GM12878 (cell line): ENCODE measurements around the gene TNFAIP8L1. TPM values are rescaled to one million over a fixed set of nuclear protein-coding genes. Genes with fewer than 3 reads are reported as not detected.

Experiments
- ATAC-seq: fragments of 200-7000 bp; cut with Tn5 transposase; 3 replicates; pipeline ENCODE4 v1.9.1; 2020; ENCODE audit warnings: mild to moderate bottlenecking, moderate library complexity
- BruUV-seq: library from RNA; stranded (reverse); fragments of 400-500 nt; replicated peaks from 2 replicates; lab custom pipeline; 2021; lab: Mats Ljungman, UMichigan
- CTCF ChIA-PET: fragments of 300-600 bp; sonication (Branson Sonifier 250); formaldehyde crosslinking; extraction: SDS; loops from one replicate; lab custom pipeline; 2021; ENCODE audit warnings: inconsistent platforms; lab: Yijun Ruan, JAX
- POLR2A ChIA-PET: fragments of 350-600 bp; formaldehyde crosslinking; extraction: SDS; loops from one replicate; lab custom pipeline; 2021; ENCODE audit warnings: inconsistent platforms; lab: Charles Lee
- RAD21 ChIA-PET: fragments of 300-600 bp; sonication (Branson Sonifier 250); formaldehyde crosslinking; loops from one replicate; lab custom pipeline; 2023; ENCODE audit warnings: antibody characterized with exemption; ENCODE audit not compliant: unreplicated experiment; lab: Charles Lee
- SMC1A ChIA-PET: fragments of 300-600 bp; sonication (Branson Sonifier 250); formaldehyde crosslinking; loops from one replicate; lab custom pipeline; 2023; ENCODE audit not compliant: unreplicated experiment, uncharacterized antibody; lab: Charles Lee
- DNase-seq: peaks from one replicate; pipeline ENCODE4 v3.0.0-alpha.2; 2011; ENCODE audit warnings: low read depth, low spot score
- FAIRE-seq: peaks from 3 replicates; lab custom pipeline; 2011; peaks lifted over from hg19 to GRCh38; lab: Jason Lieb, UNC
- H2AFZ ChIP-seq: 2 replicates; pipeline ENCODE4 v1.6.0; 2011; ENCODE audit warnings: low read depth, low read length, control low read depth; ENCODE audit not compliant: control insufficient read depth
- H3K27ac ChIP-seq: 2 replicates; pipeline ENCODE4 v1.5.1; 2011; ENCODE audit warnings: control low read depth; ENCODE audit not compliant: control insufficient read depth, insufficient read depth
- H3K27me3 ChIP-seq, 2 experiments: replicated peaks in 1 of 2; 2 replicates each; pipeline versions ENCODE4 v1.6.0 to v1.6.1; 2011; ENCODE audit warnings: low read length in 1 of 2; ENCODE audit not compliant: control insufficient read depth in 2 of 2, insufficient read depth in 2 of 2
- H3K36me3 ChIP-seq, 2 experiments: 2 replicates each; pipeline ENCODE4 v1.5.1; 2011; ENCODE audit warnings: low read length in 1 of 2; ENCODE audit not compliant: control insufficient read depth in 2 of 2, insufficient read depth in 2 of 2
- H3K4me1 ChIP-seq: 2 replicates; pipeline ENCODE4 v1.6.1; 2011; ENCODE audit warnings: mild to moderate bottlenecking, low read length, moderate library complexity, mixed read lengths; ENCODE audit not compliant: control insufficient read depth, insufficient read depth
- H3K4me2 ChIP-seq: 2 replicates; pipeline ENCODE4 v1.6.0; 2011; ENCODE audit warnings: control low read depth; ENCODE audit not compliant: control insufficient read depth, insufficient read depth
- H3K4me3 ChIP-seq: fragments of 200-600 bp; sonication (generic); 2 replicates; pipeline ENCODE4 v1.5.1; 2016
- H3K79me2 ChIP-seq: 2 replicates; pipeline ENCODE4 v1.6.0; 2011; ENCODE audit warnings: low read length; ENCODE audit not compliant: control insufficient read depth, insufficient read depth
- H3K9ac ChIP-seq: 2 replicates; pipeline ENCODE4 v1.8.0; 2011; ENCODE audit warnings: low read length, control low read depth, mixed read lengths; ENCODE audit not compliant: control insufficient read depth, insufficient read depth
- H3K9me3 ChIP-seq: replicated peaks from 3 replicates; pipeline ENCODE4 v1.5.1; 2011; ENCODE audit warnings: mild to moderate bottlenecking, low read length; ENCODE audit not compliant: control insufficient read depth, insufficient read depth
- H4K20me1 ChIP-seq: 2 replicates; pipeline ENCODE4 v1.6.0; 2011; ENCODE audit not compliant: control insufficient read depth, insufficient read depth
- EZH2 ChIP-seq: IDR thresholded peaks from 2 replicates; pipeline ENCODE4 v1.6.1; 2012; ENCODE audit warnings: low read depth, mild to moderate bottlenecking, control low read depth, inconsistent platforms, low read length, borderline replicate concordance; ENCODE audit not compliant: control insufficient read depth
- FOXM1 ChIP-seq: IDR thresholded peaks from 2 replicates; pipeline ENCODE4 v1.6.1; 2012; ENCODE audit warnings: low read depth, mild to moderate bottlenecking, inconsistent platforms, low read length, moderate library complexity
- HCFC1 ChIP-seq: fragments of 150-350 bp; IDR thresholded peaks from 2 replicates; pipeline ENCODE4 v1.6.1; 2014; ENCODE audit warnings: low read length
- KAT2A ChIP-seq: conservative IDR thresholded peaks from 2 replicates; pipeline ENCODE4 v1.6.1; 2011; ENCODE audit warnings: low read depth, low read length; ENCODE audit not compliant: control insufficient read depth
- MYC ChIP-seq: IDR thresholded peaks from 2 replicates; pipeline ENCODE4 v1.6.1; 2011; ENCODE audit warnings: mild to moderate bottlenecking, low read length, moderate library complexity, inconsistent platforms; ENCODE audit not compliant: insufficient read depth, insufficient replicate concordance, insufficient read length, severe bottlenecking
- PBX3 ChIP-seq: IDR thresholded peaks from 2 replicates; pipeline ENCODE4 v1.6.1; 2011; ENCODE audit warnings: mild to moderate bottlenecking, low read depth, low read length, moderate library complexity; ENCODE audit not compliant: insufficient replicate concordance
- POLR2A ChIP-seq: IDR thresholded peaks from 2 replicates; pipeline ENCODE4 v1.6.1; 2011; ENCODE audit warnings: low read depth, mild to moderate bottlenecking, low read length
- POU2F2 ChIP-seq: IDR thresholded peaks from 3 replicates; pipeline ENCODE4 v1.6.1; 2011; ENCODE audit warnings: low read depth, mild to moderate bottlenecking, low read length, borderline replicate concordance
- SIX5 ChIP-seq: IDR thresholded peaks from 2 replicates; pipeline ENCODE4 v1.6.1; 2011; ENCODE audit warnings: mild to moderate bottlenecking, low read depth, low read length, moderate library complexity; ENCODE audit not compliant: severe bottlenecking
- USF2 ChIP-seq: IDR thresholded peaks from 2 replicates; pipeline ENCODE4 v1.6.1; 2011; ENCODE audit warnings: low read depth, low read length, improper control_type of control experiment, borderline replicate concordance
- ZNF622 ChIP-seq: fragments of 450-650 bp; IDR thresholded peaks from 2 replicates; pipeline ENCODE4 v1.6.1; 2017; ENCODE audit warnings: mild to moderate bottlenecking, inconsistent platforms
- ZSCAN29 ChIP-seq: fragments of 450-650 bp; IDR thresholded peaks from 2 replicates; pipeline ENCODE4 v1.6.1; 2017; ENCODE audit warnings: mild to moderate bottlenecking, moderate library complexity
- WGBS: methylation state at CpG from one replicate; pipeline ENCODE4 v1.1.6; 2016; ENCODE audit warnings: low lambda C conversion rate; ENCODE audit not compliant: insufficient replicate concordance, insufficient coverage; ENCODE audit errors: missing lambda C conversion rate; 5-methylcytosine and 5-hydroxymethylcytosine counted together
- in situ Hi-C: fragments of 300-500 bp; cut with MboI; formaldehyde crosslinking; loops from 9 replicates; pipeline ENCODE4 v1.14.3; 2018; ENCODE audit warnings: mixed read lengths
- intact Hi-C: fragments of 100-400 bp; cut with micrococcal nuclease; formaldehyde crosslinking; loops from one replicate; pipeline ENCODE4 v1.14.2; 2022; ENCODE audit not compliant: unreplicated experiment
- polyA plus RNA-seq, 11 experiments: library from polyadenylated mRNA; depleted of rRNA in 4 of 11; unstranded in 6 of 11; stranded (reverse) in 5 of 11; fragments of >200 nt; fragmentation: Nextera tagmentation in 4 of 11; fragmentation: Illumina TruSeq in 1 of 11; extraction: Ambion mirVana in 4 of 11; extraction: Trizol in 1 of 11; gene quantifications; 1 replicate in 1 of 11; 2 replicates in 10 of 11; pipeline versions ENCODE4 v1.2.1 to v1.2.3, GENCODE V29; 2011 to 2016; ENCODE audit warnings: inconsistent platforms in 2 of 11, missing spikeins in 2 of 11, low read depth in 1 of 11
- total RNA-seq, 4 experiments: library from RNA; depleted of rRNA in 3 of 4; stranded (reverse); fragments of >200 nt in 3 of 4; fragmentation: Illumina TruSeq in 1 of 4; extraction: Trizol in 1 of 4; gene quantifications; 2 replicates each; pipeline versions ENCODE4 v1.2.1 to v1.2.3, GENCODE V29; 2013 to 2021

Gene TNFAIP8L1
- total and polyA plus RNA-seq, 10 of the 15 experiments (the other 5 are each of a cell fraction or from before 2014, with no cell fraction given): 0.93 to 12.7 (median 8.6) TPM

GRCh38 chr19:4664642-4665041 lies 25.3 kb downstream of the TNFAIP8L1 start:
- H3K9me3 ChIP-seq: no peaks in the 10 kb centered on the region
- H4K20me1 ChIP-seq: no peaks in the 10 kb centered on the region
- TF ChIP-seq POLR2A (peak; percentile 30; the same call in 1 of the 2 replicates), USF2 (no peak), FOXM1 (no peak)
- no peak overlapping the region for H3K27ac ChIP-seq
- intact Hi-C loops: no loop called here
- no peak overlapping the region for H2AFZ ChIP-seq
- no peaks in the 10 kb centered on the region for H3K4me1 ChIP-seq
- SMC1A ChIA-PET: no interaction called here
- RAD21 ChIA-PET: no interaction called here
- peaks cover 14% of the 10 kb centered on the region for H3K79me2 ChIP-seq
- no peak for FAIRE-seq
- H3K27me3 ChIP-seq: no peaks in the 10 kb centered on the region
- CTCF ChIA-PET: interaction anchor here (0.5 kb wide), 1 partner anchor 206 kb away, joined by 5 read pairs; no protein-coding TSS in a partner anchor
- 100% methylated on average over 9 of the region's 12 CpGs for WGBS
- in situ Hi-C loops: no loop called here
- BruUV-seq: no TSS peak
- H3K4me3 ChIP-seq: no peak overlapping the region
- DNase-seq: no peak
- no peak overlapping the region for H3K4me2 ChIP-seq
- ATAC-seq: no peak
- POLR2A ChIA-PET: no interaction called here
- H3K36me3 ChIP-seq: peaks cover 16 to 21% of the 10 kb centered on the region in 2 experiments; a peak in 3 of 4 replicates
- H3K9ac ChIP-seq: no peak overlapping the region

- in situ Hi-C loops: no loop called here
- Histone ChIP-seq H3K27me3 (no peaks in the 10 kb centered on the region), H3K27ac (peak within 1 kb of the TSS; percentile 38), H3K79me2 (peaks cover 16% of the 10 kb centered on the region), H2AFZ (peak within 1 kb of the TSS; percentile 65), H3K4me1 (no peaks in the 10 kb centered on the region), H3K4me2 (peak within 1 kb of the TSS; percentile 90), H4K20me1 (no peaks in the 10 kb centered on the region), H3K9me3 (no peaks in the 10 kb centered on the region), H3K4me3 (peak within 1 kb of the TSS; percentile 84), H3K36me3 (peaks cover 3 to 12% of the 10 kb centered on the region in 2 experiments; a peak in 2 of 4 replicates), H3K9ac (peak within 1 kb of the TSS; percentile 86)
- SMC1A ChIA-PET: no interaction called here
- POLR2A ChIA-PET: interaction anchor here (1.2 kb wide), 1 partner anchor 30 kb away, joined by 3 read pairs; no protein-coding TSS in a partner anchor
- intact Hi-C loops: loop anchor here (2.0 kb wide), 1 partner anchor 39 kb away; no protein-coding TSS in a partner anchor
- peak; percentile 74 for FAIRE-seq
- no TSS peak for BruUV-seq
- peak; percentile 33 for DNase-seq
- CTCF ChIA-PET: no interaction called here
- RAD21 ChIA-PET: no interaction called here
- under 1% methylated on average over 48 of the region's 75 CpGs for WGBS
- ATAC-seq: peak; percentile 99
- TF ChIP-seq HCFC1 (peak; percentile 59), KAT2A (no peak), ZNF622 (no peak), MYC (peak; percentile 25), EZH2 (no peak), SIX5 (no peak), POU2F2 (peak; percentile 58; the same call in 1 of the 3 replicates), PBX3 (no peak), ZSCAN29 (no peak)
Observed at GRCh38 chr19:4669723-4670480, 30.6 kb downstream of the TNFAIP8L1 start, which contains the start of gene MYDGF. MYDGF (minus strand) TSS chr19:4670342; CDS start chr19:4670334, 8 bp downstream.
